Hepatocyte (in vitro differentiated cells): ENCODE measurements around the gene DGKA. TPM values are rescaled to one million over a fixed set of nuclear protein-coding genes. Genes with fewer than 3 reads are reported as not detected.

Source experiments
- DNase-seq: peaks from one replicate; pipeline ENCODE4 v3.0.0-alpha.2; 2016; ENCODE audit warnings: low spot score
- H2AFZ ChIP-seq: fragments of 200-600 bp; sonication (generic); 2 replicates; pipeline ENCODE4 v1.6.0; 2016; ENCODE audit warnings: antibody characterized with exemption, mild to moderate bottlenecking
- H3K27ac ChIP-seq: fragments of 200-600 bp; sonication (generic); 2 replicates; pipeline ENCODE4 v1.5.1; 2016; ENCODE audit warnings: mild to moderate bottlenecking
- H3K27me3 ChIP-seq: fragments of 200-600 bp; sonication (generic); 2 replicates; pipeline ENCODE4 v1.6.1; 2016
- H3K36me3 ChIP-seq: fragments of 200-600 bp; sonication (generic); replicated peaks from 2 replicates; pipeline ENCODE4 v1.5.1; 2016; ENCODE audit warnings: low read depth; ENCODE audit not compliant: insufficient read depth
- H3K4me1 ChIP-seq: fragments of 200-600 bp; sonication (generic); 2 replicates; pipeline ENCODE4 v1.5.1; 2016; ENCODE audit warnings: mild to moderate bottlenecking, moderate library complexity; ENCODE audit not compliant: insufficient read depth
- H3K4me2 ChIP-seq: fragments of 200-600 bp; sonication (generic); 2 replicates; pipeline ENCODE4 v1.6.0; 2016
- H3K4me3 ChIP-seq: fragments of 200-600 bp; sonication (generic); 2 replicates; pipeline ENCODE4 v1.5.1; 2016; ENCODE audit warnings: mild to moderate bottlenecking
- H3K79me2 ChIP-seq: fragments of 200-600 bp; sonication (generic); 2 replicates; pipeline ENCODE4 v1.6.0; 2017; ENCODE audit warnings: mild to moderate bottlenecking
- H3K9me2 ChIP-seq: fragments of 200-600 bp; sonication (generic); replicated peaks from 2 replicates; pipeline ENCODE4 v1.6.0; 2017; ENCODE audit warnings: mild to moderate bottlenecking; ENCODE audit not compliant: insufficient read depth
- H3K9me3 ChIP-seq: fragments of 200-600 bp; sonication (generic); 2 replicates; pipeline ENCODE4 v1.5.1; 2016; ENCODE audit warnings: low read depth, mild to moderate bottlenecking
- H4K20me1 ChIP-seq: fragments of 200-600 bp; sonication (generic); 2 replicates; pipeline ENCODE4 v1.6.0; 2016; ENCODE audit warnings: mild to moderate bottlenecking; ENCODE audit not compliant: insufficient read depth, poor library complexity, severe bottlenecking
- EZH2 ChIP-seq: fragments of 200-600 bp; sonication (generic); IDR thresholded peaks from 2 replicates; pipeline ENCODE4 v1.6.1; 2016; ENCODE audit warnings: antibody characterized with exemption, mild to moderate bottlenecking, borderline replicate concordance
- EZH2phosphoT487 ChIP-seq: fragments of 200-600 bp; sonication (generic); IDR thresholded peaks from one replicate; pipeline ENCODE4 v1.6.1; 2018; ENCODE audit warnings: antibody characterized with exemption, mild to moderate bottlenecking, low read depth, moderate library complexity; ENCODE audit not compliant: unreplicated experiment, severe bottlenecking
- WGBS: methylation state at CpG from one replicate; pipeline ENCODE4 v1.1.6; 2016; ENCODE audit warnings: low lambda C conversion rate; ENCODE audit errors: missing lambda C conversion rate; 5-methylcytosine and 5-hydroxymethylcytosine counted together
- polyA plus RNA-seq: library from polyadenylated mRNA; unstranded; fragments of >200 nt; fragmentation: Nextera tagmentation; extraction: Ambion mirVana; gene quantifications from 2 replicates; pipeline ENCODE4 v1.2.1, GENCODE V29; 2016
- total RNA-seq: library from RNA; depleted of rRNA; stranded (reverse); fragments of >200 nt; gene quantifications from 2 replicates; pipeline ENCODE4 v1.2.3, GENCODE V29; 2014
- TF ChIP-seq, protein P1 (sequence below): fragments of 200-600 bp; sonication (generic); IDR thresholded peaks from 2 replicates; pipeline ENCODE4 v1.5.1; 2016; ENCODE audit warnings: antibody characterized with exemption, mild to moderate bottlenecking; ENCODE audit not compliant: poor library complexity

DGKA gene
- total and polyA plus RNA-seq, 2 experiments from 2014 or later, result 25.3 to 25.9 TPM

- no peaks in the 10 kb centered on the region for H3K36me3 ChIP-seq
- no peaks in the 10 kb centered on the region for H3K9me3 ChIP-seq
- WGBS, result 97% methylated on average over 1 of the region's 1 CpG
- no peak overlapping the region for H3K4me3 ChIP-seq
- H3K79me2 ChIP-seq, result no peaks in the 10 kb centered on the region
- H4K20me1 ChIP-seq, result no peaks in the 10 kb centered on the region
- no peak for TF ChIP-seq EZH2
- TF ChIP-seq, protein P1, sequence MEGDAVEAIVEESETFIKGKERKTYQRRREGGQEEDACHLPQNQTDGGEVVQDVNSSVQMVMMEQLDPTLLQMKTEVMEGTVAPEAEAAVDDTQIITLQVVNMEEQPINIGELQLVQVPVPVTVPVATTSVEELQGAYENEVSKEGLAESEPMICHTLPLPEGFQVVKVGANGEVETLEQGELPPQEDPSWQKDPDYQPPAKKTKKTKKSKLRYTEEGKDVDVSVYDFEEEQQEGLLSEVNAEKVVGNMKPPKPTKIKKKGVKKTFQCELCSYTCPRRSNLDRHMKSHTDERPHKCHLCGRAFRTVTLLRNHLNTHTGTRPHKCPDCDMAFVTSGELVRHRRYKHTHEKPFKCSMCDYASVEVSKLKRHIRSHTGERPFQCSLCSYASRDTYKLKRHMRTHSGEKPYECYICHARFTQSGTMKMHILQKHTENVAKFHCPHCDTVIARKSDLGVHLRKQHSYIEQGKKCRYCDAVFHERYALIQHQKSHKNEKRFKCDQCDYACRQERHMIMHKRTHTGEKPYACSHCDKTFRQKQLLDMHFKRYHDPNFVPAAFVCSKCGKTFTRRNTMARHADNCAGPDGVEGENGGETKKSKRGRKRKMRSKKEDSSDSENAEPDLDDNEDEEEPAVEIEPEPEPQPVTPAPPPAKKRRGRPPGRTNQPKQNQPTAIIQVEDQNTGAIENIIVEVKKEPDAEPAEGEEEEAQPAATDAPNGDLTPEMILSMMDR, result no peak
- no peak for TF ChIP-seq EZH2phosphoT487
- DNase-seq, result no peak
- H3K27me3 ChIP-seq, result no peaks in the 10 kb centered on the region
- H3K27ac ChIP-seq, result no peak overlapping the region
- no peak overlapping the region for H2AFZ ChIP-seq
- no peaks in the 10 kb centered on the region for H3K9me2 ChIP-seq
- no peaks in the 10 kb centered on the region for H3K4me1 ChIP-seq
- no peak overlapping the region for H3K4me2 ChIP-seq
These were observed 37.2 kb upstream of the DGKA start for GRCh38 chr12:55893723-55894122.

GRCh38 chr12:55899082-55899481 lies 31.9 kb upstream of the DGKA start:
- Histone ChIP-seq H3K27me3 (no peaks in the 10 kb centered on the region), H3K4me3 (no peak overlapping the region), H4K20me1 (no peaks in the 10 kb centered on the region), H3K79me2 (no peaks in the 10 kb centered on the region), H3K9me2 (no peaks in the 10 kb centered on the region), H3K9me3 (no peaks in the 10 kb centered on the region), H3K36me3 (no peaks in the 10 kb centered on the region), H3K4me1 (no peaks in the 10 kb centered on the region), H3K4me2 (no peak overlapping the region), H2AFZ (no peak overlapping the region), H3K27ac (peak overlapping the region; percentile 45)
- TF ChIP-seq, protein P1, result no peak
- TF ChIP-seq EZH2phosphoT487 (no peak), EZH2 (no peak)
- DNase-seq, result peak; percentile 43
- 55% methylated on average over 2 of the region's 2 CpGs for WGBS

DNA sequence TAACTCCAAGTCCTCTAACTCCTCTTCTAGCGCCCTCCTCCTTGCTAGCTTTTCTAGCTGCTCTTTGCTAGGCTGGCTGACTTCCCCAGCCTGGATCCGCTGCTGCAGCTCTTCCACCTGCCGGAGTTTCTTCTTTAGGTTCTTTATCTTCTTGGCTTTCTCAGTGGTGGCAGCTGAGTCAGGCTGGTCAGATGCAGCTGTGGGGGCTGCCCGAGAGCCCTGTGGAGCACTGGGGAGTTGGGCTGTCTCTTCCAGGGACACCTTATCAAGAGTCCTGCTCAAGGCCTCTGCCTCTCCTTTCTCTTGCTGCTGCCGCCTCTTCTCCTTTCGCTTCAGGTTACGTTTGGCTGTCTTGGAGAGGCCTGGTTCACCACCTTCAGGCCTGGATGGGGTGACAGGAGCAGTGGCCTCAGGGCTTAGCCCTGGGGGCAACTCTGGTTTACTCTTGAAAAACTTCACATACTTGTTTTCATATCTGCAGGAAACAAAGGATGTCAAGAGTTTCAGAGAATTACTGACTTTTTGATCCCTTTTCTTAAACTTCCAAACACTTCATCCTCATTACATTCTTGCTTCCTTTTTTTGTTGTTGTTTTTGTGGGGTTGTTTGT lies 29.0 kb upstream of the DGKA start:
- Histone ChIP-seq H4K20me1 (no peaks in the 10 kb centered on the region), H3K4me1 (no peaks in the 10 kb centered on the region), H3K27me3 (no peaks in the 10 kb centered on the region), H3K4me3 (no peak overlapping the region), H3K27ac (no peak overlapping the region), H2AFZ (no peak overlapping the region), H3K36me3 (no peaks in the 10 kb centered on the region), H3K9me3 (no peaks in the 10 kb centered on the region), H3K4me2 (no peak overlapping the region), H3K79me2 (peaks cover 16% of the 10 kb centered on the region), H3K9me2 (no peaks in the 10 kb centered on the region)
- DNase-seq, result no peak
- no peak for TF ChIP-seq EZH2phosphoT487
- TF ChIP-seq, protein P1, result no peak
- TF ChIP-seq EZH2, result no peak
- WGBS, result 92% methylated on average over 7 of the region's 7 CpGs

DNA sequence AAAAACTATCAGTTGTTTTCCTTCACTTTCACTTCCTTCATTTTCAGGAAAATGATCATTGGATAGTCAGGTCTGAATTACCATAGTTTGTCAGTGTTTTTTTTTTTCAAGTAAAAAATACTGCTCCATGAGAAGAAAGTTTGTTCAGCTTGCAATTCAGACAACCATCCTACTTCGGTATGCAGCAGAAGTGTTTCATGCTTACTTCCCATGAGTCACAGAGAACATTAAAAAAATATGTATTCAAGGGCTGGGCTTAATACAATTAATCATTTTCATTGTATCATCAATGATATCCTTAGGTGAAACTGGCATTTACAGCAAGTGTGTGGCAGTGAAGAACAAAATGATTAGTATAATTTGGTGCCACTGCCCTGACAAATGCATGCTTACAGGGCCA lies 24.9 kb upstream of the DGKA start:
- WGBS, result 85% methylated on average over 1 of the region's 1 CpG
- no peak for DNase-seq
- Histone ChIP-seq H3K4me1 (peaks cover 4% of the 10 kb centered on the region), H3K4me2 (no peak overlapping the region), H3K9me3 (no peaks in the 10 kb centered on the region), H3K36me3 (no peaks in the 10 kb centered on the region), H3K9me2 (no peaks in the 10 kb centered on the region), H3K4me3 (no peak overlapping the region), H3K79me2 (peaks cover 35% of the 10 kb centered on the region), H3K27me3 (no peaks in the 10 kb centered on the region), H4K20me1 (no peaks in the 10 kb centered on the region), H3K27ac (no peak overlapping the region), H2AFZ (no peak overlapping the region)
- TF ChIP-seq, protein P1, result no peak
- TF ChIP-seq EZH2 (no peak), EZH2phosphoT487 (no peak)
